GM23248 (cell line): ENCODE data around the gene GRIP1. TPM values are rescaled to one million over a fixed set of nuclear protein-coding genes. Genes with fewer than 3 reads are reported as not detected.
A peak's percentile ranks its signal among the peaks of the same experiment; 100 is the strongest.

Source experiments
- DNase-seq: peaks from one replicate; pipeline ENCODE4 v3.0.0-alpha.2; 2015
- H2AFZ ChIP-seq: fragments of 200-600 bp; sonication (generic); 2 replicates; pipeline ENCODE4 v1.6.1; 2016; ENCODE audit warnings: antibody characterized with exemption
- H3F3A ChIP-seq: fragments of 200-600 bp; sonication (generic); 2 replicates; pipeline ENCODE4 v1.6.1; 2016; ENCODE audit warnings: mild to moderate bottlenecking, antibody characterized with exemption, mixed run types; ENCODE audit not compliant: insufficient read depth
- H3K27ac ChIP-seq: fragments of 200-600 bp; sonication (generic); 2 replicates; pipeline ENCODE4 v1.5.1; 2016; ENCODE audit warnings: mild to moderate bottlenecking
- H3K27me3 ChIP-seq: fragments of 200-600 bp; sonication (generic); replicated peaks from 2 replicates; pipeline ENCODE4 v1.6.1; 2016; ENCODE audit warnings: mild to moderate bottlenecking; ENCODE audit not compliant: insufficient read depth
- H3K36me3 ChIP-seq: fragments of 200-600 bp; sonication (generic); 2 replicates; pipeline ENCODE4 v1.6.1; 2016; ENCODE audit warnings: low read depth, mild to moderate bottlenecking
- H3K4me1 ChIP-seq: fragments of 200-600 bp; sonication (generic); 2 replicates; pipeline ENCODE4 v1.6.1; 2016; ENCODE audit warnings: mild to moderate bottlenecking; ENCODE audit not compliant: insufficient read depth
- H3K4me2 ChIP-seq: fragments of 200-600 bp; sonication (generic); one replicate; pipeline ENCODE4 v1.6.1; 2016; ENCODE audit warnings: mild to moderate bottlenecking; ENCODE audit not compliant: unreplicated experiment
- H3K4me3 ChIP-seq: fragments of 200-600 bp; sonication (generic); 2 replicates; pipeline ENCODE4 v1.5.1; 2016; ENCODE audit warnings: mild to moderate bottlenecking
- H3K79me2 ChIP-seq: fragments of 200-600 bp; sonication (generic); 2 replicates; pipeline ENCODE4 v1.6.1; 2016; ENCODE audit warnings: mild to moderate bottlenecking; ENCODE audit not compliant: insufficient read depth
- H3K9ac ChIP-seq: fragments of 200-600 bp; sonication (generic); 2 replicates; pipeline ENCODE4 v1.6.1; 2016; ENCODE audit warnings: mild to moderate bottlenecking
- H3K9me2 ChIP-seq: fragments of 200-600 bp; sonication (generic); 2 replicates; pipeline ENCODE4 v1.6.1; 2016; ENCODE audit warnings: mixed run types, mild to moderate bottlenecking, moderate library complexity; ENCODE audit not compliant: insufficient read depth
- H3K9me3 ChIP-seq: fragments of 200-600 bp; sonication (generic); one replicate; pipeline ENCODE4 v1.6.1; 2017; ENCODE audit warnings: low read depth
- H4K20me1 ChIP-seq: fragments of 200-600 bp; sonication (generic); 2 replicates; pipeline ENCODE4 v1.6.0; 2016; ENCODE audit not compliant: insufficient read depth
- EZH2 ChIP-seq: fragments of 200-600 bp; sonication (generic); IDR thresholded peaks from 2 replicates; pipeline ENCODE4 v1.6.1; 2018; ENCODE audit warnings: antibody characterized with exemption, mild to moderate bottlenecking; ENCODE audit not compliant: insufficient read depth, poor library complexity, severe bottlenecking
- EZH2phosphoT487 ChIP-seq: fragments of 200-600 bp; sonication (generic); IDR thresholded peaks from 2 replicates; pipeline ENCODE4 v1.6.1; 2018; ENCODE audit warnings: antibody characterized with exemption, moderate library complexity, mild to moderate bottlenecking, low read depth; ENCODE audit not compliant: insufficient read depth
- WGBS, 2 experiments: methylation state at CpG; one replicate each; pipeline ENCODE4 v1.1.6; 2015 to 2017; ENCODE audit warnings: low lambda C conversion rate in 2 of 2, low coverage in 1 of 2; ENCODE audit errors: missing lambda C conversion rate in 2 of 2; 5-methylcytosine and 5-hydroxymethylcytosine counted together
- in situ Hi-C: fragments of 300-500 bp; cut with MboI; formaldehyde crosslinking; loops from 2 replicates; pipeline ENCODE4 v1.15.0; 2020
- polyA plus RNA-seq: library from polyadenylated mRNA; unstranded; fragments of >200 nt; fragmentation: Nextera tagmentation; extraction: Ambion mirVana; gene quantifications from 2 replicates; pipeline ENCODE4 v1.2.1, GENCODE V29; 2016
- total RNA-seq: library from RNA; depleted of rRNA; stranded (reverse); fragments of >200 nt; shearing (Covaris generic); gene quantifications from 2 replicates; pipeline ENCODE4 v1.2.3, GENCODE V29; 2014

GRIP1 gene
- total and polyA plus RNA-seq, 2 experiments from 2014 or later: not detected

DNA sequence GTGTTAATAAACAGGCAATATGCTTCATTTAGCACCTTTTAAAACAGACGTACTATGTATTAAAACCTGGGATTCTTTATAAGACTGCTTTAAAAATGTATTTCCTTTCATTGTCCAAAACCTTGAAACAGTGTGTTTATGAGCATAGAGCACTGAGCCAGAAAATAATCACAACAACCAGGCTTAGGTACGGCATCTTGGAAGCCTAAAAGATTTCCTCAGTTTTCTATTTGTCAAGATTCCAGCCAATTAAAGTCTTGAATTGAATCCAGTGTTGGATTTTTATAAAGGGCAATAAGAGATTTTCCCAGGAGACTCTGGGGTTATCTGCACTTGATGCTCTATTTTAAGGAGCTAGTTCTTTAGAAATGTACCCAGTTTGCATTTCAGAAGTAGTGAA lies 80.3 kb downstream of the GRIP1 start:
- Histone ChIP-seq H3K9me2 (no peaks in the 10 kb centered on the region), H2AFZ (no peak overlapping the region), H3K4me1 (no peaks in the 10 kb centered on the region), H3K27ac (no peak overlapping the region), H4K20me1 (no peaks in the 10 kb centered on the region), H3K36me3 (no peaks in the 10 kb centered on the region), H3K27me3 (0 out of 2 replicates have a peak, but pooled peaks cover 11% of the 10 kb centered on the region), H3K9me3 (no peaks in the 10 kb centered on the region), H3K4me2 (no peak overlapping the region), H3K9ac (no peak overlapping the region), H3F3A (no peaks in the 10 kb centered on the region), H3K79me2 (no peaks in the 10 kb centered on the region), H3K4me3 (no peak overlapping the region)
- no peak for DNase-seq
- 4 to 6% methylated on average over 2 of the region's 2 CpGs for WGBS, 2 experiments
- TF ChIP-seq EZH2: no peak
- no peak for TF ChIP-seq EZH2phosphoT487
- in situ Hi-C loops: no loop called here

DNA sequence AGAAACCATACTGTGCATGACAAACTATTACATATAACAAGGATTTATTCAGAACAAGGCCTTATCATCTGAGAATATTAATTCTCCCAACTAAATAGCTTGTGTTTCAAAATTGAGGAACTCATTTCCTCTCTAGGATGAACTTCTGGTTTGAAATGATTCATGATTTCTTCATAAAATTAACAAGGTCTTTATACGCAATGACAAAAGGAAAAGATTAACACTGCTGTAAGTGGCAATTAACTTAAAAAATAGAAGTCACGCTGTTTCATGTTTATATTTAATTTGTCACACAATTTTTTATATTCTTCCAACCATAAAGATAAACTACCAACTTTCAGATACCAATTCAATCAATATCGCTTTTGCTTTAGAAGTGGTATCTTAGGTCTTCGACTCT lies 80.8 kb downstream of the GRIP1 start:
- 38 to 39% methylated on average over 4 of the region's 4 CpGs for WGBS, 2 experiments
- DNase-seq: no peak
- Histone ChIP-seq H3K4me1 (no peaks in the 10 kb centered on the region), H3K79me2 (no peaks in the 10 kb centered on the region), H3K9me3 (no peaks in the 10 kb centered on the region), H2AFZ (no peak overlapping the region), H3K27me3 (0 out of 2 replicates have a peak, but pooled peaks cover 11% of the 10 kb centered on the region), H3F3A (no peaks in the 10 kb centered on the region), H4K20me1 (no peaks in the 10 kb centered on the region), H3K36me3 (no peaks in the 10 kb centered on the region), H3K9ac (no peak overlapping the region), H3K27ac (no peak overlapping the region), H3K4me2 (no peak overlapping the region), H3K4me3 (no peak overlapping the region), H3K9me2 (no peaks in the 10 kb centered on the region)
- TF ChIP-seq EZH2phosphoT487: no peak
- no peak for TF ChIP-seq EZH2
- in situ Hi-C loops: no loop called here

DNA sequence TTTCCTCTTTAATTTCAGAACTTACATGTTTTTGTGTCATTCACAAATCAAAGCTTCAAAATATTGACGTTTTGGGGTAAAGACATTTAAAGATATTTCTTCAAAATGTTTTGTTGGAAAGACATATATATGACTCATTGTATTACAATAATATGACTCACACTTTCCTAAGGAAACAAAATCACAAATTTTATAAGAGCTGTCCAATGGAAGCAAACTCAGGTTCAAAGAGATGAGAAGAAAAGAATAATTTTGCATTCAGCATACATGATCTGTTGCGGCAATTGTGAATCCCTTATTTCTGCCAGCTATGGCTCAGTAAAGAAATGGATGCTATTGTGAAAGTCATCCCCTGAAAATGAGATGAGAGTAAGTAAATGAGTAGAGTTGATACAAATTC lies 82.7 kb downstream of the GRIP1 start:
- Histone ChIP-seq H3K27me3 (0 out of 2 replicates have a peak, but pooled peaks cover 9% of the 10 kb centered on the region), H3K27ac (no peak overlapping the region), H3K4me3 (no peak overlapping the region), H3K4me1 (no peaks in the 10 kb centered on the region), H3K9me2 (no peaks in the 10 kb centered on the region), H3F3A (no peaks in the 10 kb centered on the region), H2AFZ (no peak overlapping the region), H3K36me3 (no peaks in the 10 kb centered on the region), H3K9ac (no peak overlapping the region), H3K4me2 (no peak overlapping the region), H4K20me1 (no peaks in the 10 kb centered on the region), H3K9me3 (no peaks in the 10 kb centered on the region), H3K79me2 (no peaks in the 10 kb centered on the region)
- peak; percentile 37 for DNase-seq
- TF ChIP-seq EZH2phosphoT487: no peak
- no peak for TF ChIP-seq EZH2
- 70 to 75% methylated on average over 2 of the region's 2 CpGs for WGBS, 2 experiments
- in situ Hi-C loops: no loop called here

DNA sequence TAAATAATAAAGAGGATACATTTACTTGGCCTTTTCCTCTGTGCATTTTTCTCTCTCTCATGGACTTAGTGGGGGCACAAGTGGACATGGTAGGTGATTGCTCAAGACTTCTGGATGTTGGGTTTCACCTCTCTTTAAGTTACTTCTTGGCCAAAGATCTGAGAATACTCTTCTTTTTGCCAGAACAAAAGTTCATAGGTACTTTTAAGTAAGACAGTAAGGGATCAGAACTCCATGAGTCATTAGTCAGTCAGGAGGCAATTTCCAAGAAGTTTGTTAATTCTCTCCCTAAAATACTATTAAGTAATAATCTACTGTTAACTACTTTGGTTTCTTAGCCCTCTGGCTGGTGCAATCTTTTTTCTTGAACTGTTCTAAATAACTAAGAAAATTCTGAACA lies 84.2 kb downstream of the GRIP1 start:
- Histone ChIP-seq H3K4me2 (no peak overlapping the region), H3K4me1 (no peaks in the 10 kb centered on the region), H3K9ac (no peak overlapping the region), H3K27ac (no peak overlapping the region), H3K4me3 (no peak overlapping the region), H3K36me3 (no peaks in the 10 kb centered on the region), H3K9me2 (no peaks in the 10 kb centered on the region), H2AFZ (no peak overlapping the region), H3K27me3 (peaks cover 4% of the 10 kb centered on the region; the same call in 1 of the 2 replicates), H3K79me2 (no peaks in the 10 kb centered on the region), H4K20me1 (no peaks in the 10 kb centered on the region), H3K9me3 (no peaks in the 10 kb centered on the region), H3F3A (no peaks in the 10 kb centered on the region)
- TF ChIP-seq EZH2phosphoT487 (no peak), EZH2 (no peak)
- DNase-seq: no peak
- in situ Hi-C loops: no loop called here
